WI38 (cell line): ENCODE results near the gene SLC25A48.

ENCODE experiments used
- H3K4me3 ChIP-seq: 2 replicates; pipeline ENCODE4 v1.5.1; 2011; ENCODE audit warnings: low read depth, mild to moderate bottlenecking, control low read depth, low read length
- TF ChIP-seq, protein P1 (sequence below): IDR thresholded peaks from 2 replicates; pipeline ENCODE4 v1.5.1; 2012; ENCODE audit warnings: low read depth, mild to moderate bottlenecking, control low read depth, low read length

The SLC25A48 gene

DNA sequence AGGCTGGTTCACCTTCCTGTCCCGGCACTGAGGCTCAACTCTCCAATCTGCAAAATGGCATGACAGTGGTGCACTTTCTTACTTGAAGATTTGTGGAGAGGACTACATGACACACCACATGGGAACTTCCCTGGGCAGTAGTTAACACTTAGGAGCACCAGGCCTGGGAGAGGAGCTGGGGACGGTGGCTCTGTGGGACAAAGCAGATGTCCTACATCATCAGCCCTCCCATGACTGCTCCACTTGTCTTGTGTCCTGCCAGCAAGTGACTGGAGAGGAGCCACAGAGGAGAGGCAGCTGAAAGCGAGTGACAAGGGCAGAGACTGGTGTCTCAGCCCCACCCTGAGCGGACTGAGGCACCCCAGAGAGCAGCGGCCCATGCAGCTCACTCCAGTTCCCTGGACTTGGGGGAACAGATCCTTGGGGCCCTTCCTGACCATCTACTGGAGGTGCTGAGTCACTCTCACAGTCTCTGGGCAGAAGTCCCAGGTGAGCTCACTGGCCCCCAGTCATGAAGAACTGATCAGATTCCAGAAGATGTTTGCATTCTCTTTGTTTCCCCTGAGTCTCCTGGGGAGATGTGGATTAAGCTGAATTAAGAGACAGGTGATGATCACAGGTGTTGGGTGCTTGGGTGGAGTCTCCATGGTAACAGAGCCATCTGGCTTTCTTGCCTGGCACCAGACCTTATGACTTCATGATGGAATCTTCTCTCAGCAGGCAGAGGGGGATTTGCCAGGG, 13.2 kb upstream of the SLC25A48 start:
- TF ChIP-seq, protein P1, sequence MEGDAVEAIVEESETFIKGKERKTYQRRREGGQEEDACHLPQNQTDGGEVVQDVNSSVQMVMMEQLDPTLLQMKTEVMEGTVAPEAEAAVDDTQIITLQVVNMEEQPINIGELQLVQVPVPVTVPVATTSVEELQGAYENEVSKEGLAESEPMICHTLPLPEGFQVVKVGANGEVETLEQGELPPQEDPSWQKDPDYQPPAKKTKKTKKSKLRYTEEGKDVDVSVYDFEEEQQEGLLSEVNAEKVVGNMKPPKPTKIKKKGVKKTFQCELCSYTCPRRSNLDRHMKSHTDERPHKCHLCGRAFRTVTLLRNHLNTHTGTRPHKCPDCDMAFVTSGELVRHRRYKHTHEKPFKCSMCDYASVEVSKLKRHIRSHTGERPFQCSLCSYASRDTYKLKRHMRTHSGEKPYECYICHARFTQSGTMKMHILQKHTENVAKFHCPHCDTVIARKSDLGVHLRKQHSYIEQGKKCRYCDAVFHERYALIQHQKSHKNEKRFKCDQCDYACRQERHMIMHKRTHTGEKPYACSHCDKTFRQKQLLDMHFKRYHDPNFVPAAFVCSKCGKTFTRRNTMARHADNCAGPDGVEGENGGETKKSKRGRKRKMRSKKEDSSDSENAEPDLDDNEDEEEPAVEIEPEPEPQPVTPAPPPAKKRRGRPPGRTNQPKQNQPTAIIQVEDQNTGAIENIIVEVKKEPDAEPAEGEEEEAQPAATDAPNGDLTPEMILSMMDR: no peak
- no peak overlapping the region for H3K4me3 ChIP-seq

DNA sequence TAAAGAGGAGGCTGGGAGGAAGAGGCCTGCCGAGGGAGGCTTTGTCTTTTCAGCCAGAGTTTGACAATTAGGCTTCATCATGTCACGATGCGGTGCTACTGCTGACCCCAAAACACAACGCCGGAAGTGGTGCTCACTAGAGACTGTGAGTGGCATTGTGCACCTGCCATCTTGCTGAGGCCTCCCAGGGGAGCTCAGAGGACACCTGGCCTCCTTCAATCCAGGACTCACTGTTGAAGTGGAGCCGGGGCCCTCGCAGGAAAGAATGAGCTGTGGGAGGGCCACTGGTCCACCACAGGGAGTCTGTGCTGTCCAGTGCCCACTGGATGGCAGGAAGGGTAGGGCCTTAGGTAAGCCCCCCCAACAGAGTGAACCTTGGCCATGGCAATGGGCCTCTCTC, 12.7 kb upstream of the SLC25A48 start:
- TF ChIP-seq, protein P1: no peak
- H3K4me3 ChIP-seq: no peak overlapping the region

DNA sequence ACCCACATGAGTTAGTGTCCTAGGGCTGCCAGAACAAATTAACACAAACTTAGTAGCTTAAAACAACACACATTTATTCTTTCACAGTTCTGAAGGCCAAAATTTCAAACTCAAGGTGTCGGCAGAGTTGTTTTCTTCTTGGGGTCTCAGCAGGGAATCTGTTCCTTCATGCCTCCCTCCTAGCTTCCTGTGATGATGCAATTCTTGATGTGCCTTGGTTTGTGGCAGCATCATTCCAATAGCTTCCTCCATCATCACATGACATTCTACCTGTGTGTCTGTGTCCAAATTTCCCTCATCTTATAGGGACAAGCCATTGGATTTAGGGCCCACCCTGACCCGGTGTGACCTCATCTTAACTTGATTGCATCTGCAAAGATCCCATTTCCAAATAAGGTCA, 12.2 kb upstream of the SLC25A48 start:
- TF ChIP-seq, protein P1: no peak
- no peak overlapping the region for H3K4me3 ChIP-seq

DNA sequence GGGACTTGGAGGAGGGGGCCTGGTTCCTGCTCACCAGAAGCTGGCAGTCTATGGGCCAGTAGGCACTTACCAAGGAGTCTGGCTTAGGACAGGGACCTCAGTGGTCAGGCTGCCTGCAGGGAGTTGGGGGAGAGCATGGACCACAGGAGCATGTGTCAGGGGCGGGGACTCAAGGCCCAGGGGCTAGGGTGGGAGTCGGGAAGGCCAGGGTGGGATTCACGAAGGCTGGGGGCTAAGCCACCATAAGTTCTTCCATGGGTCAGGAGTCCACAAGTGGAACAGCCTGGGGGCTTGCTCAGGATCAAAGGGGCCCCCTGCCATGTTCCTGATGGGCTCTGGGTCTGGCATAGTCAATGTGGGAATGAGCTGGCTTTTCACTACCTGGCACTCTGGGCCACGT, 11.5 kb upstream of the SLC25A48 start:
- H3K4me3 ChIP-seq: no peak overlapping the region
- TF ChIP-seq, protein P1: no peak

DNA sequence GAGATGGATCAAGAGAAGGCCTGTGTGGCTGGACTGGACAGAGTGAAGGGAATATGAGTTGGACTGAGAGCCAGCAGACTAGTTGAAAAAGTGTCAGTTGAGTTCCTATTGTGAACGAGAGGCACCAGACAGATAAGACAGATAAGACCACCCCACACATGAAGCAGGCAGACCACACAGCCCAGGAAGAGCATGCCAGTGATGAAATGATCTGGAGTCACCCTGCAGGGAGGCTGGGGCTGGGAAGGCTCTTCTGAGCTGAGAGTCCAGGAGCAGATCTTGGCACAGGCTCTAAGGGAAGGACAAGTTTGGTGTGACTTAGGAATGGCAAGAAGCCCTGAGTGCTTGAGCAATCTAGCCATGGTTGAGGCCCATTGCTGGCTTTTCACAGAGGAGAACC, 10.6 kb upstream of the SLC25A48 start:
- no peak overlapping the region for H3K4me3 ChIP-seq
- TF ChIP-seq, protein P1: no peak

DNA sequence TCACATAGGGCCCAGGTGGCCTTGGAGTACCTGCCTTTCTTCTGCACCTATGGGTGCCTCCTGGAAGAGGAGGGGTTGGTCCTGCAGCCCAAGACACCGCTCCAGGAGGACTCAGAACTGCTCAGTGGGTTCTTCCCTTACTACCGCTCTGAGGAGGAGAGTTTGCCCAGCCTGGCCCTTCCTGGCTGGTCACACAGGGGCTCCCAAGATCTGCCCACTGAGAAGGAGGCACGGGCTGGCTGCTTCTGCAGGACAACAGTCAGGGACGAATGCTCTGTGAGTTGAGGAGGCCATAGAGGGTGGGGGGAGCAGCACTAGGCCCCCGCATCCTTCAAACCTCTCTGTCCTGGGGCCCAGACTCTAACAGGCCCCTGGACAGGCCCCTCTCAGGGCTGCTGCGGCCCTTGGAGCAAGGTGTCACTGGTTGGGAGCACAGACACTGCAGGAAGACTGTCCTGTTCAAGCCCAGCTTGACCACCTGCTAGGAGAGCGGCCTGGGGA, 9.9 kb upstream of the SLC25A48 start:
- TF ChIP-seq, protein P1: no peak
- H3K4me3 ChIP-seq: no peak overlapping the region

DNA sequence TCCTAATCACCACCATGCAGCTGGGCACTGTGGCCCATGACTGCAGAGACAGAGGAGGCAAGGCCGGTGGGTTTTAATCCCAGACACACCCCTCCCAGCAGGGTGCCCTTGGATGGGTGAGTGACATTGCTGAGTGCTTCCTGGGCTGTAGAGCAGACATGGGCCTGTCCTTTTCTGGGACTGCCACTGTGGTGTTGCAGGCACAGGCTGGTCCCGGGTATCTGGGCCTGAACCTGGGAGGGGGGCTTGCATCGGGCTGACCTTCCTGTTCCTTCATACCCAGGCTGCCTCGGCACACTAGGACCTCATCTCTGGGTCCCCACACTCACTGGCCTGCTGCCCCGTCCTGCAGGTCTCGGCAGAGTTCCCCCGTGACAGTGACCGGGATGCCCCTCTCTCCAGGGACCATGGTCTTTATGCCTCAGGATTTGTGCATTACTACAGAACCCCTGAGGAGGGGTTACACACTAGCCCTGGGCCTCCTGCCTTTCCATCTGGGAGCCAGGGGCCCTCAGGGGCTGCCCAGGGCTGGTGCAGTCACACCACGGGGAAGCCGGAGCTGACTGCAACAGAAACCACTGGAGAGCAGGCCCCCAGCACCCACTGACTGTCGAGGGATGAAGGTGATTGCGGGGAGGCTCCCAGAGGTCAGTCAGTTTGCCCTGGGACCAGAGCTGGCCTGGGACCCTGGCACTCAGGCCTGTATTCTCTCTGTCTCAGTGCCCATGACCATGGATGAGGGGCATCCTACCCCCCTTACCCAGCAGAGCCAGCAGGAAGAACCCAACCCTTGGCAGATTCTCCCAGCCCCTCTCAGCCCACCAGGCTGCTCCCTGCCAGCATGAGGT, 8.9 kb upstream of the SLC25A48 start:
- H3K4me3 ChIP-seq: no peak overlapping the region
- TF ChIP-seq, protein P1: no peak
